ENCODE data around the gene WBP1L.
"Not testable (repeated sequence)": the region's sequence is repeated elsewhere in the genome, so short reads cannot be mapped to it uniquely, and the experiment has no call there.

Gene WBP1L

DNA sequence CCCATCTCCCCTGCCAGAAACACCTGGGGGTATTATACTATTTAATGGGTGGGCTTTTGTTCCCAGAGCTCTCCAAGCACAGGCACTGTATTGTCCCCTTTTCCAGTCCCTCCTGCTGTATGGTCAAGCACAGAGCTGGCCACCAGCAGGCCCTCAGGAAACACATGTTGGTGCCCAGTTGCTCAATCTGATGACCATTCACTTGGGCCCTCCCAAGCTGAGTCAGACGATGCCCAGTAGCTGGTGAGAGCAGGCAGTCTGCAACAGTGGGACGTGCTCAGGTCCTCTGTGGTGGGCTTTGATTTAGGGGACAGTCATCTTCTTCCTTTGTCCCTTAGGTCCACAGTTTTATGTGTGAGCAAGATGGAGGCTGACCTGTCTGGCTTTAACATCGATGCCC lies 17.5 kb upstream of the WBP1L start:
- DNase-seq, result no peak

DNA sequence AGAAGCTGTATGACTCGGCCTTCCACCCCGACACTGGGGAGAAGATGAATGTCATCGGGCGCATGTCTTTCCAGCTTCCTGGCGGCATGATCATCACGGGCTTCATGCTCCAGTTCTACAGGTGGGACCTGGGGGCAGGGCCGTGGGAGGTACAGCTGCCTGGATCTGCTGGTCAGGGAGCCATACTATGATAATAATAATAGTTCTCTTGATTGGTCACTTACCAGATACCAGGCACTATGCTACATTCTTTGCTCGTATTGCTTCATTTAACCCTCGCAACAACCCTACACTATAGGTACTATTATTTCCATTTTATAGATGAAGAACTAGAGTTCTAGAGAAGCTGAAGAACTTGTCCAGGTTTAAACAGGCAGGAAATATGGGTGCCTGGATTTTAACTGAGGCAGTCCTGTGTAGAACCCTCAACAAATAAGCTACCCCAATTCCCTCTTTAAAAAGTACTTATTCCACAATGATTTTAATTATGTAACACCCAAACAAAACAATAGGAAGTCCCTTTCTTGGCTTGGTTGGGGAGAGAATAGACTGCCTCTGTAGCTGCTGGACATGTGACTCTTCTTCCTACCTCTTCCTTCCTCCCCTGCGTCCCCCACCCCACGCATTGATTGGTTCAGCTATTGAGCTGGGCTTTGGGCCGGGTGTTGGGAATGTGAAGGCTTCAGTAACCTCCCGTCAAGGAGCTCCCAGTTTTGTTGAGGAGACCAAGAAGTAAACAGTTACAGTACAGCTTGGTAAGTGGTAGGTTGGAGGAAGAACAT lies 16.5 kb upstream of the WBP1L start:
- no peak for DNase-seq

DNA sequence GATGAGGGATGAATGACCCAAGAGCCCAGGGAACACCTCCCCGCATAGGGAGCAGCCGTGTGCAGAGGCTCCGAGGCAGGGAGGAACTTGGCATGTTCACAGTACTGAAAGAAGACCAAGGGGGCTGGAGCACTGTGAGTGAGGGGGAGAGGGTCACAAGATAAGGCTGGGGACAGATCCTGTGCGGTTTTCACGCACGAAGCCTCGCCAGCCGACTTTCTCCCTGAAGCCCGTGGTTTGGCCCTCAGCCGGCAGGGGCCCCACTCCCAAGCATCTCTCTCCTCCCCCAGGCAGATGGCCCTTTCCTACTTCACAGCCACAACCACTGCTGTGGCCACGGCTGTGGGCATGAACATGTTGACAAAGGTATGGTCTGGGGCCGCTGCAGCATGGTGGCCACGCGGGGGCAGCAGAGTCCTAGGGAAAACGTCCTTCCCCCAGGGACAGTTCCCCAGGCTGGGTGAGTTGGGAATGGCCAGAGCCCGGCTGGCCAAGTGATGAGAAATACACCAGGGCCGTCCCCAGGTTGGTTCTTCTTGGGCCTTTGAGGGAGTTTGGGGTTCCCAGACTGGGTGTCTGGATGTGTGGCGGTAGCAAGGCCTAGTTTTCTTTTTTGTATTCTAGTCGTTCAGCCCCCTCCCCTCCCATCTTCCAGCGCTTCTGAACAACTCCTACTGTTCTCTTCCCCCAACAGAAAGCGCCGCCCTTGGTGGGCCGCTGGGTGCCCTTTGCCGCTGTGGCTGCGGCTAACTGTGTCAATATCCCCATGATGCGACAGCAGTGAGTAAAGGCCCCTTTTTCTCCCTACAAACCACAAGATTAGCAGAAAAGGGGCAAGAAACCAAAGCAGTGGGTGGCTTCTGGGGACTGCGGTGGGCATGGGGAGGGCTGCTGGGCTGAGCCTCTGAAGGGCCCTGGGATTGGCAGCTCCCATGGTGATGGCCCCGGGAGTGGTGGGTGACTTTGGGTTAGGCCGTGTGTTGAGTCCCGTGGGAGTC lies 14.4 kb upstream of the WBP1L start:
- peak; percentile 3 for DNase-seq

DNA sequence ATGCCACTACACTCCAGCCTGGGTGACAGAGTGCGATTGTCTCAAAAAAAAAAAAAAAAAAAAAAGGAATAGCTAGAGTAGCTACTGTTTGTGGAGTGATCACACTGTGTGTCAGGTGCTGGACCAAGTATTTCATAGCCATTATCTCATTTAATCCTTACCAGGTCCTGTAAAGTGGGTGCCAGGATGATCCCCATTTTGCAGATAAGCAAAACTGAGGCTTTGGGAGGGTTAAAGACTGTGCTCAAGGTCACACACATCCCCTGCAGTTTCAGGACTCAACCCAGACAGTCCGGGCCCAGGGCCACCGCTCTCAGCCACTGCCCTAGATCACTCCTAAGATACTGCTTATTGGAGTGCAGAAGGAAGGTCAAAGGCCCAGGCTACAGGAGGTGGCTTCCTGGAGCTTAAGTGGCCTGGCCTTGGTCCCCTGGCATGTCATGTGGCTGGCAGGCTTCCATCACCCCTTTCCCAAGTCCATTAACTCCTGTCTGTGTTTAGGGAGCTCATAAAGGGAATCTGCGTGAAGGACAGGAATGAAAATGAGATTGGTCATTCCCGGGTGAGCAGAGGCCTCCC lies 12.4 kb upstream of the WBP1L start:
- DNase-seq, result no peak

DNA sequence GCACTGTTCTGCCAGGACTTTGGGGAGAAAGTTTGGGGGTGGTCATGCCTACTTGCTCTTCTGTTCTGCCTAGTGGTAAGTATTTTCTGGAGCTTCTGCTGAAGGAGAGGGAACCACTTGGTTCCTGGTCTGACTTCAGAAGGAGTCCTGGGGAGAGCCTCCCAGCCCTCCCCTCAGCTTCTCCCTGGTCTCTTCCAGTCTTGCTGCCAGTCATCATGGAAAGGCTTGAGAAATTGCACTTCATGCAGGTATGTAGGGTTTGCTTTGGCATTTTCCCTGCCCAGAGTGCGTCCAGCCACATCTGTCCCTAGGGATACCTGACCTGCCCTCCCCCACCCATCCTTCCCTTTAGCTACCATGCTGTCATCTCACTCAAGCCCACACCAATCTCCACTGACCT lies 11.1 kb upstream of the WBP1L start:
- DNase-seq, result no peak

DNA sequence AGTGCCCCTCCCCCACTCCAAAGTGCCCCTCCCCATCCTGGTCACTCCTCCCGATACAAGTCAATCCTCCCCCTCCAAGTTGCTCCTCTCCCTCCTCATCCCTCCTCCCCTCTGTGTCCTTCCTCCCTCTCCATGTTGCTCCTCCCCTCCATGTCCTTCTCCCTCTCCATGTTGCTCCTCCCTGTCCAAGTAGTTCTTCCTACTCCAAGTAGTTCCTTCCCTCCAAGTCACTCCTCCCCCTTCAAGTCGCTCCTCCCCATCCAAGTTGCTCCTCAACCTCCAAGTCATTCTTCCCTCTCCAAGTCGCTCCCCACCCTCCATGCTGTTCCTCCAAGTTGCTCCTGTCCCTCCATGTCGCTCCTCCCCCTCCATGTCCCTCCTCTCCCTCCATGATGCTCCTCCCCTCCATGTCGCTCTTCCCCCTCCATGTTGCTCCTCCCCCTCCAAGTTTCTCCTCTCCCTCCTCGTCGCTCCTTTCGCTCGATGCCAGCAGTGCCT lies 8.6 kb upstream of the WBP1L start:
- DNase-seq, result no peak

DNA sequence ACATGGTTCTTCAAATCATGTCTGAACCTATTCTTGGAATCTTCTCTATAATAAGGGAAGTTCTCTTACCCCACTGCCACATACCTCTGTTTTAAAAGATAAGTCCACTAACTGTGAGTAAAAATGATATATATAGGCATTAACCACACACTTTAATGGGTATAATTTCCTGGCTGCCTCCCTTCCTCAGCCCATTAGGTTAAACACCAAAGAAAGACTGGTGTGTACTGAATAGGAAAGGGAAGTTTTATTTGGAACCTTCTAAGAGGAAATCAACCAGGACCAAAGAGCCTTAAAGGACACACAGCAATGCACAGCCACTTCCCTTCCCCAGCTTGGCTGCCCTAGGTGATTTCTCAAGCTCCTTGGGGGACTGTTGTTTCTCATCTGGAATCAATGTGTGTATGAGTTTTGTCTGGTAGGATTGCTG lies 5.0 kb upstream of the WBP1L start:
- DNase-seq, result no peak

DNA sequence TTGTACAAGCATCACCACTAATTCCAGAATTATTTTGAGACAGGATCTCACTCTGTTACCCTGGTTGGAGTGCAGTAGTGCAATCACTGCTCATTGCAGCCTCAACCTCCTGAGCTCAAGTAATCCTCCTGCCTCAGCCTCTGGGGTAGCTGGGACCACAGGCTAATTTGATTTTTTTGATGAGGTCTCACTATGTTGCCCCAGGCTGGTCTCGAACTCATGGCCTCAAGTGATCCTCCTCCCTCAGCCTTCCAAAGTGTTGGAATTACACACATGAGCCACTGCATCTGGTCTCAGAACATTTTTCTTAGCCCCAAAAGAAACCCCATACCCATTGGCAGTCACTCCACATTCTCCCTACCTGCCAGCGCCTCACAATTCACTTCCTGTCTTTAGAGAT lies 3.5 kb upstream of the WBP1L start:
- no peak for DNase-seq

DNA sequence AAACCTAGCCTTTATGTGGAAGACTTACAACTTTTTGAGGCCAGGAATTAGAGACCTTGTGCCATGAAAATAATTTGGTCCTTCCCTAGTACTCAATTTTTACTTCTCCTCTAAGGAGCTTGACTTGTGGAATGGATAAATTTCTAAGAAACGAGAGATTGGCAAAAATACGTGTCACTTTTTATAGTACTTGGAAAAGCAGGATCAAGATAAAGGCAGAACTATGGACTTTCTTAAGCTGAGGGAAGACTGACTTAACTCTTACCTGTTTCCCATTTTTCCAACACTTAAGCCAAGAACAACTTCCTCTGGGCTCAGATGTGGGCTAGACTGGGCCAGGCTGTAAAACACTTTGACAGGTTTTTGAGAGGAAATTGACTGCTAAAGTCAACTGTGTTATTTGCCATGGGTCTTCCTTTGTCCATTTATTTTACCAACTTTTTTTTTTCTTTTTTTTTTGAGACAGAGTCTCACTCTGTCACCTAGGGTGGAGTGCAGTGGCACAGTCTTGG lies 2.0 kb upstream of the WBP1L start:
- no peak for DNase-seq

DNA sequence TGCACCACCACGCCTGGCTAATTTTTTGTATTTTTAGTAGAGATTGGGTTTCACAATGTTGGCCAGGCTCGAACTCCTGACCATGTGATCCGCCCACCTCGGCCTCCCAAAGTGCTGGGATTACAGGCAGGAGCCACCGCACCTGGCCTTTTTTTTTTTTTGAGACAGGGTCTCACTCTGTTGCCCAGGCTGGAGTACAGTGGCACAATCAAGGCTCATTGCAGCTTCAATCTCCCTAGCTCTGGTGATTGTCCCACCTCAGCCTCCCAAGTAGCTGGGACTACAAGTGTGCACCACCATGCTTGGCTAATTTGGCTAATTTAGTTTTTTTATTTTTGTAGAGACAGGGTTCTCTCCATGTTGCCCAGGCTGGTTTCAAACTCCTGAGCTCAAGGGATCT lies 1.4 kb upstream of the WBP1L start:
- not testable (repeated sequence) for DNase-seq

DNA sequence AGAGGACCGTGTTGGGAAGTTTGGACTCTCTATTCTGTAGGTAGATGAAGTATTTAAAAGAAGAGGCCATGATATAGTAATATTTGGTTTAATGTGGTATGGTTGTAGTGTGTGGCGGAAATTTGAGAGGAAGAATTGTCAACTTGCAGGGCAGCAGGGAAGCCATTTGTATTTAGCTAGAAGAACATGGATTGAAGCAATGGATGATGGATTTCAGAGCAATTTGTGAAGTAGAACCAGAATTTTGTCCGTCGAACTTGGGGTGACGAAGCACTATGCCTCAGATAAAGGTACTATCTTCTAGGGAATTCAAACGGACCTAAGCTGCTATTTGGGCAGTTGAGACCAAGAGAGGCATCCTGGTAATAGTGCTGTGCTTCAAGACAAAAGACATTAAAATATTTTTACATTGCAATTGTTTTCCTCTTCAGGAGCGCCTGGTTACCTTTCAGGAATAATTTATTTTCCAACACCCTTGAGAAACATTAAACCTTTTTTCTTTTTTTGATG lies 615 bp upstream of the WBP1L start:
- DNase-seq, result peak; percentile 36

DNA sequence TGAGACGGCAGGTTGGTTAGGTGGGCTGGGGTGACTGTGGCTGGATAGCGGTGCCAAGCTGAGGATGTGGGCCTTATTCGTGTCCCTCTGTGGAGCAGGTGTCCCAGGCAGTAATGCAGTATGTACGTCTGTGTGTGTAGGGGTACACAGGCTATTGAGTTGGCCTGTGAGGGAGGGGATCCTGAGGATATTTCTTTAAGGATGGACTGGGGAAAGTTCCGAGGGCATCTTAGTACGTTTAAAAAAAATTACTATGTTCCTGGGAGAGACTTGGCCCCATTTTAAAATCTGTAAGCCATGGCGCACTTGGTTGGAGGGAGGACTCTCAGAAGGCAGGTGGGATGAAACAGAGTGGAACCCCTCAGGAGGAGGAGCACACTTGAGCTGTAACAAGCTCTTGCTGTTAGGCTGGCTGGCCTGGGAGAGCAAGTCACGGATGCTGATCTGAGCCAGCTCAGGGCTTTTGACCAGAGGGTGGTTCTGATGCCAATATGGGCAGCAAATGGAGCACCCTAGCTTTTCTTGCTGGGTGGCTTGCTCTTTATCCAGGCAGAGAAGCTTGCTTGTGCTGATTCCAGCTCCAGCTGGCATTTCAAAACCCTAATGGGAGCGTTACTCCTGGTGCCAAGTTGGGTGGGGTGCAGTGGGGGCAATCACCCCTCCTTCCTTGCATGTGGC lies 765 bp downstream of the WBP1L start:
- DNase-seq, result no peak

DNA sequence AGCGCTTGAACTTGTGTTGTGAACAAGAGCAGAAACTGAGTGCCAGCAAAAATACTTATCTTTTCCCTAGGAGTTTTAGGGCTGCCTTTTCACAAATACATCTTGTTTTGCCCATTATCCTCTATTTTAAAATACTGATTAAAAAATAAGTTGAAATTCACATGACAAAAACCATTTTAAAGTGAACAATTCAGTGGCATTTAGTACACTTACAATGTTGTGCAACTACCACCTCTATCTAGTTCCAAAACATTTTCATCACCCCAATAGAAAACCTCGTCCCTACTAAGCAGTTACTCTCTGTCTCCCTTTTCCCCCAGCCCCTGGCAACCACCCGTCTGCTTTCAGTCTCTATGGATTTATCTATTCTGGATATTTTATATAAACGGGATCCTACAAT lies 1.4 kb downstream of the WBP1L start:
- no peak for DNase-seq

DNA sequence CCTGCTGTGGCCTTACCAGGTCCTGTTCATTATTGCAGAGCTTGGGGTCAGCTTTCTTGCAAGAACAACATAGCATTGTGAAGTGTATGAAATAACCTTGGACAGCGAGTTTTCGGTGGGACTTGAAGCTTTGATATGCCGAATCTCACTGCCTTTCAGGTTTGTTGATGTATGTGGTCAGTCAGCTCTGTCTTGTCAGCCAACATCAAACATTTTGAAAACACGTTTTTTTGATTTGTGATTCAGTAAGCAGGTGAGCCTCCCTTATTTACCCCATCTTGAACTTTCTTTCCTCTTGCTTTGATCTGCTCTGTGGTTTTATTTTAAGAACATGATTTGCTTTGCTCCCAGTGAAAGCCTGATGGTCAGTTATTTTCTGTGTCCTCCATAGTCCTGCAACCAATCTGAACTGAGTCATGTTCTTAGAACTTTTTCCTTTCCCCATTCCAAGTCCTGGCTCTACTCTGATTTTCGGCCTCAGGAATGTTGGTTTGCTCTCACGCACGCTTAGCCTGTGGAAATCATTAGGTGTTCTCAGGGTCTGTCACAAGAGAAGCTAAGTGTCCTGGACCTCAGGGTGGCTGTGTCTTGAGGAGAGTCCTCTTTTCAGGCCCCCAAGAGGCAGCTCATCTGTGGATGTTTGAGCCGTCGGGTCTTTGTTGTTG lies 8.7 kb downstream of the WBP1L start:
- no peak for DNase-seq

DNA sequence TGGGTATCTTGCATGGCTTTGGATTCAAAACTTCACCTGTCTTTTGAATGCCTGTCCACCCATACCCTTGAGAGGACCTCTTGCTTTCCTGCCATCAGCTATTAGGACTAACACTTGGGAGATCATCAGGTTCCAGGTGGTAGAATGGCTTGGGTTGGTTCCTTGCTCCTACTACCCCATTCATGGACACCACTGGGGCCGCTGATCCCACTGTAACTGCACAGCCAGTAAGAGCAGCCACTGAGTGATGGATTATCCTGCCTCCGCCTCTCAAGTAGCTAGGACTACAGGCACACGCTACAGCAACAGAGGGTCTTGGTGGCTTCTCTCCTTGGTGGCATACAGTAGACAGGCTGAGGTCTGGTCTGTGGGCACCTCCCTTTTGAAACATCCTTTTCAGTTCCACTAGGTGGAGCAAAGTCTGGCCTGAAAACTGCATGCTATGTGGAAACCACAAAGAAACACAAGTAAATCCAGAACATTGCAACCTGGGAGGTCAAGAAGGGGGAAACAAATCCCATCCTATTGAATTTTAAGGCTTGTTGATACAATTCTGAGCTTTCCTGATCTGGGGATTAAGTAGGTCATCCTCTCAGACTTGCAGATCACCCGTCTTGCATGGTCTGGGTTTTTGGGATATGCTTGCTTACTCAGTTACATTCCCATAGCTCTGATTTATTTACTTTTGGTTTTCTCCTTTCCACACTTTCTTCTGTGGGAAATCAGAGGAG lies 9.4 kb downstream of the WBP1L start:
- no peak for DNase-seq

DNA sequence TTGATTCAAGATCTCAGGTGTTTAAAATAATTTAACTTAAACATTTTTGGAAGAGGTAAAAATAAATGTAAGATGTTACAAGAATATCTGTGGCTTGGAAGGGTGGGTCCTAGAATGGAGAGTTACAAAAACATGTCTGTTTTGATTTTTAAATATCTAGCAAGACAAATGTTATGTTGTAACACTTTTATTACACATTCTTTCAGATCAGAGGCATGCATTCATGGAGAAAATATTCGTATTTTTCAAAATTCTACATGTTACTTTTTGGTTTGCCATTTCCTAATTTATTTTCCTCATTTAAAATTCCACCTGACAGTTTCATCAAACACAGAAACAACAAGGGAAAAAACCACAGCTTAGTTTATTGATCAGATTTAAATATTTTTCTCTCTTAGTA lies 10.0 kb downstream of the WBP1L start:
- DNase-seq, result no peak

DNA sequence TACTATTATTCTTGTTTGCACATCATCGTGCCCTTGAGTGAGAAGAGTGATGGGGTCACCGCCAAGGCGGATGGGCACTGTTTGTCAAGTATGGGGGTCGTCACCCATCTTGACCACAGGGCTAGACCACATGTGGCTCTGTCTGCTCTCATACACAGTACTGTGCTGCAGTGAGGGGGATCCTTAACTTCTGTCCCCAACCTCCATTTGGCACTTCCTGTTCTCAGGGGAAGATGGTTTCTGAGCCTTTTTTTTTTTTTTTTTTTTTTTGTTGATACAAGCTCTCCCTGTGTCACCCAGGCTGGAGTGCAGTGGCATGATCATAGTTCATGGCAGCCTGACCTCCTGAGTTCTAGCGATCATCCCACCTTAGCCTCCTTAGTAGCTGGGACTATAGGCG lies 13.6 kb downstream of the WBP1L start:
- DNase-seq, result no peak

DNA sequence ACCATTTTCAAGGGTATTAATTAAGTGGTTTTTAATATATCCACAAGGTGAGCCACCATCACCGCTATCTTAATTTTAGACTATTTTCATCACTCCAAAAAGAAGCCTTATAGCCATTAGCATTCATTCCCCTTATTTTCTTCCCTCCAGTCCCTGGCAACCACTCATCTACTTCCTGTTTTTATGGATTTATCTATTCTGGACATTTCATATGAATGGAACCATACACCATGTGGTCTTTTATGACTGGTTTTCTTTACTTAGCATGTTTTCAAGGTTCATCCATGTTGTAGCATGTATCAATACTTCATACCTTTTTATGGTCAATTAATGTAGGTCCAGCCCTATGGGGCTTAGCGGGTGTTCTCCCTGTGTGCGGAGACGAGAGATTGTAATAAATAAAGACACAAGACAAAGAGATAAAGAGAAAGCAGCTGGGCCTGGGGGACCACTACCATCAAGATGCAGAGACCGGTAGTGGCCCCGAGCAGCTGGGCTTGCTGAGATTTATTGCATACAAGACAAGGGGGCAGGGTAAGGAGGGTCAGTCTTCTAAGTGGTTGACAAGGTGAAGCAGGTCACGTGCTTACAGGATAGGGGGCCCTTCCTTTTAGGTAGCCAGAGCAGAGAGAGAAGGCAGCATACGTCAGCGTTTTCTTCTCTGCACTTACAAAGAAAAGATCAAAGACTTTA lies 14.6 kb downstream of the WBP1L start:
- no peak for DNase-seq

DNA sequence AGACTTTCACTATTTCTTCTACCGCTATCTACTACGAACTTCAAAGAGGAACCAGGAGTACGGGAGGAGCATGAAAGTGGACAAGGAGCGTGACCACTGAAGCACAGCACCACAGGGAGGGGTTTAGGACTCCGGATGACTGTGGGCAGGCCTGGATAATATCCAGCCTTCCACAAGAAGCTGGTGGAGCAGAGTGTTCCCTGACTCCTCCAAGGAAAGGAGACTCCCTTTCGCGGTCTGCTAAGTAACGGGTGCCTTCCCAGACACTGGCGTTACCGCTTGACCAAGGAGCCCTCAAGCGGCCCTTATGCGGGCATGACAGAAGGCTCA lies 15.2 kb downstream of the WBP1L start:
- DNase-seq, result not testable (repeated sequence)

DNA sequence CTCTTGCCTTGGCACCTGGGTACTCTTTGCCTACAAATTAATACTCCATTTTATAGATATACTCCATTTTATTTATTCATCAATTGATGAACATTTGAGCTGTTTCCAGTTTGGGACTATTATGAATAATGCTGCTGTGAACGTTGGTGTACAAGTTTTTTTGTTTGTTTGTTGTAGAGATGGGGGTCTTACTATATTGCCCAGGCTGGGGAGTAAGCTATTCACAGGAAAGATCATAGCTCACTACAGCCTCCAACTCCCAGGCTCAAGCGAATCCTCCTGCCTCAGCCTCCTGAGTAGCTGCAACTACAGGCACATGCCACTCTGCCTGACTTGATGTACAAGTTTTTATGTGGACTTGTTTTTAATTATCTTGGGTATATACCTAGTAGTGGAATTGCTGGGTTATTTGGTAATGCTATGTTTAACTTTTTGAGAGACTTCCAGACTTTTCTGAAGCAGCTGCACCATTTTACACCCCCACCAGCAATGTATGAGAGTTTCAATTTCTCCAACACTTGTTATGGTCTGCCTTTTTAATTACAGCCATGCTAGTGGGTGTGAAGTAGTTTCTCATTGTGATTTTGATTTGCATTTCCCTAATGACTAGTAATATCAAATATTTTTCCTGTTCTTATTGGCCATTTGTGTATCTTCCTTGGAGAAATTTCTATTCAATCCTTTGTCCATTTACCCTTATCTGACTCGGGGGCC lies 15.9 kb downstream of the WBP1L start:
- no peak for DNase-seq

Data from NCI-H774 (cell line).